HG02970 (cell line): ENCODE results near the gene CLIC5.

ENCODE experiments used
- ATAC-seq: cut with Tn5 transposase; IDR thresholded peaks from one replicate; pipeline ENCODE4 v1.9.1; 2021; ENCODE audit warnings: mild to moderate bottlenecking, moderate library complexity, moderate number of reproducible peaks; ENCODE audit not compliant: unreplicated experiment, low FRiP score

Gene CLIC5

DNA sequence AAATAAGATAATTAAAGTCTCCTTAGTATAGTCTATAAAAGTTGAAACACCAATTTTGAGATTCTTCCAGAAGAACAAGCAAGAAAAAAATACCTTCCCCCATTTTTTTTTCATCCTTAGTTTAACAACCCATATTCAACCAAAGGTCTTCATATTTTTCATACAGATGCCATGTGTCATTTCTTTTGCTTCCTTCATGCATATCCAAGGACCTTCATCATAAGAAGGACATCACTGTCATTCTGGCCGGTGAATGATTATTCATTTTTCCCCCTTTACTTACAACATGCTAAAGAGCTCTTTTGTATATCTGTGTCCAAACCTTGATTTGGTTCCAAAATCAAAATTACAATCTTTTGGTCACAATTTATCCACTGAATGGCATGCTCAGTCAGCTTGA lies 21.3 kb upstream of the CLIC5 start:
- no peak for ATAC-seq

DNA sequence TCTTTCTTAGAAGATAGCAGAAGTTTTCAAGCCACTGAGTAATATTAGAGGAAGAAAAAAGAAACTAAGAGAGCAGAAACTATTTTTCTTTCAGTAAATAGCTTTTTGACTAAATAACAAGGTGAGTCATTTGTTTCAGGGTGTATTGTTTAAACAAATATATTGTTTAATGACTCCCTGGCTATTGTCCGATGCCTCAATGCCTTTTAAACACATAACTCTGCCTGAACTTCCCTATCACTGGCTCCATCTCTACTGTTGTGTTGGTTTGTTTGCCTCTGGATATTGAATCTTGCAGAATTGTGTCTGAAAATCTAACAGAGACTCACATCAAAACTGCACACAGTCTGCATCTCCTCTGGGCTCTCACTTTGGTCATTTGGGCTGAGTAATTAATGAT lies 19.6 kb upstream of the CLIC5 start:
- no peak for ATAC-seq

DNA sequence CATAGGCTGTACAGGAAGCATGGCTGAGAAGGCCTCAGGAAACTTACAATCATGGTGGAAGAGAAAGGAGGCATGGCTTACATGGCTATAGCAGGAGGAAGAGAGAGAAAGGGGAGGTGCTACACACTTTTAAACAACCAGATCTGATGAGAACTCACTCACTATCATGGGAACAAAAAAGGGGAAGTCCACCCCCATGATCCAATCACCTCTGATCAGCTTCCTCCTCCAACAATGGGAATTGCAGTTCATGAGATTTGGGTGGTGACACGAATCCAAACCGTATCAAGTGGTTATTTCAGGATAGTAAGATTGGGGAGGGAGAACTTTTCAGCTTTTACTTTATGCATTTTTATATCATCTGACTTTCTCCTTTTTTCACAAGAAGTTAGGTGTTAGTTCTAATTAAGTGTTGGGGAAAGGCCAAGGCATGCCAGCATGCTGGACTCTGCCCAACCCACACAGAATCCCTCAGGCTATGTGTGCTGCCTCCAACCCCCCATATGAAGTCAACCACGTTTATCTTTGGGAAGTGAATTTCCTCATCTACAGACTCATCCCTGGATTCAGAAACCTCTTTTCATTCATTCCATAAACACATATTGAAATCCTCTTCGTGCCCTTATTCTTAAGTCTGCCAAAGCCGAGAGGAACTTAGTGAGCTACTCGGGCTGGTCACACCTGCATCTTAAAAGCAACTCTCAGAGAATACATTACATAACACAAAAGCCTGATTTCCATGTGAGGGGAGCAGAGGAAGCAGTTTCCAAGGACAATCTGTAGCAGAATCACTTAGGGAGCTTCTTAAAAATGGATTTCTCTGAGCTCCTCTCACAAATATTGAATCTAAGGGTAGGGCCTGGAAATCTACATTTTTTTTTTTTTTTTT lies 16.7 kb upstream of the CLIC5 start:
- ATAC-seq, result no peak

DNA sequence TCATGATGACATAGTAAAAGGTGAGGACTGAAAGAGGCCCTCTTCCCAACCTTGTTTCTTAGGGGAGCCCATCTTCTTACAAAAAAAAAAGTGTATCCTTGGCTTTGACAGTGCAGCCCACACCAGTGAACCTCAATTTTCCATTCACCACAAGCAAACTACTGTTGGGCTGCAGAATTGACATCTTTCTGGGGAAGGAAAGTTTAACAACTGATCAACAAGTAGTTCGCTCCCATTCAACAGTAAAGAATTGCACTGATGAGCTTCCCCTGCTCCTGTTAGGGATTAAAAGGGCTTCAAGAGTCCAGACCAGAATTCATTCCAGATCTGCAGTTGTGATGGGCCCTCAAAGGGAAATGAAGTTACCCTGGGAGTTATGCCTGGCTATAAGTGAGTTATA lies 13.9 kb upstream of the CLIC5 start:
- no peak for ATAC-seq

DNA sequence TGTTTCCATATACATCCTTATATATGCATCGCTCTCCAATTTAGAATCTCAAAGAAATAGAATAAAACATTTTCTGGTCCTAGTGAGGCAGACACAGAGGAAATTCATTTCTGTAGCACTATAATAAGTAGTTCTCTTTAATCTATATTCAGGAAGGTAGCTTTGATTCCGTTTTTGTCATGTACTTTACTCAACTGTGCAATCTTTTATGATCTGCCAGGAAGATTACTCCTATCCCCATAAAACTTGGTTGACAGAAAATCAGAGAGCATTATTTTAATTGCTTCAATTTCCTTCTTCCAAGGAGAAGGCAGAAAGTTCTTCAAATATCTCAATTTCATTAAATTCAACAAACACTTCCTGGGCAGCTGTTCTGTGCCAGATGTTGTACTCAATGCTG lies 10.6 kb upstream of the CLIC5 start:
- no peak for ATAC-seq

DNA sequence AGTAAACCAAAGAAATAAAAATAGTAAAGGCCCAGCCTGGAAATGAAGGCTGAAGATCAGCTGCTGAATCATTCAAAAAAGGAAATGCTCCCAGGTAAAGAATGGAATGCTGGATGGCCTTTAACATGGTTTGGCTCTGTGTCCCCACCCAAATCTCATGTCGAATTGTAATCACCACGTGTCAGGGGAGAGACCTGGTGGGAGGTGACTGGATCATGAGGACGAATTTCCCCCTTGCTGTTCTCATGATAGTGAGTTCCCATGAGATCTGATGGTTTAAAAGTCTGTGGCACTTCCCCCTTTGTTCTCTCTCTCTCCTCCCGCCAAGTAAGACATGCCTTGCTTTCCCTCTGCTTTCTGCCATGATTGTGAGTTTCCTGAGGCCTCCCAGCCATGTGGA lies 9.9 kb upstream of the CLIC5 start:
- ATAC-seq, result no peak

DNA sequence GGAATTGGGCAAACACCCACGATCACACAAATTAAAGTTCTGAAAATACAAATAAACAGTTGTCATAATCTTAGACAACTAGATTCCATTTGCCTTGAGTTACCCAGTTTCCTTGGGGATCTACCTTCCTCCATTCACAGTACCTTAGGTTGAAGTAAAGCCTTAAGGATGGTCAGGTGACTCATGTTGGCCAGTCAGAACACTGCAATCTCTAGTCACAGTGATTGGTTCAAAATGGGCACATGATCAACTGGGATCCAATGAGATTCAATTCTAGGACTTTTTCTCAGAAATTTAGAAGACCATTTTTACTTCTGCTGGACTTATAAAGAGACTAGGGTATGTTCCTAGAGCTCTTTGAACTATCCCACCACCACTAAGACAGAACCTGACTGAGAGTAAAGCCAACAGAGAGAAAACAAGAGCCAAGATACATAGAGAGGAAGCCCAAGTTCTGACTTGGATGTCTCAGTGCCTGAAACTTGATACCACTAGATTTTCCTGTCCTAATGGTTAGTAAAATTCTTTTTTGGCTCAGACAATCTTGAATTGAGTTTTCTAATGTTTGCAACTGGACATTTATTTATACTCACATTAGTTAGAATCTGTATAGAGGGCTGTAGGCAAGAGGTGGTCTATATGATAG lies 8.6 kb upstream of the CLIC5 start:
- ATAC-seq, result no peak

DNA sequence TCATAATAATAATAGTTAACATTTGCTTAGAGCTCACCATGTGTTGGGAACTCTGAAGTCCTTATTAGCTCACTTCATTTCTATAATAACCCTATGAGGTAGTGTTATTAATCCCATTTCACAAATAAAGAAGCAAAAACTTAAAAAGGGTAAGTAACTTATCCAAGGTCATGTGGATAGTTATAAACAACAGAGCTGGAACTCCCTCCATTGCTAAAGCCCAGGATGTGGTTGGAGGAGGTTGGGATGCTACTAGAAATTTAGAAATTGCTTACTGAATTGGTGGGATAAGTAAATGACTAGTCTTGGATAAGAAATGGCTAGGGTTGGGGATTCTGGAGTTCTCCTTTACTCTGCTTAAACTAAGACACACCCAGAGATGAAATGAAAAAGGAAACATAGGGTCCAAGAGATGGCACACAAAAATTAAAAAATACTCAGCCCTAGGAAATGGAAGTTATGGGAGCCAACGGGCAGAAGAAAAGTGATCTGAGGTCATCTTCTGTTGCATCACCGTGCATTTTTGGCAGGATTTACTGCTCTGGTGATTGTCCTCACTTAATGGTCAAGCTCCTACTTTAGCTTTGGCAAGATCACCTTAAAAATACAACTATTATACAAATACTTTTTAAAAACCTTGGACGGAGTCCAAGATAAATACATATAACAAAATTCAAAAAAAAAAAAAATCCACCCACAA lies 7.7 kb upstream of the CLIC5 start:
- no peak for ATAC-seq

DNA sequence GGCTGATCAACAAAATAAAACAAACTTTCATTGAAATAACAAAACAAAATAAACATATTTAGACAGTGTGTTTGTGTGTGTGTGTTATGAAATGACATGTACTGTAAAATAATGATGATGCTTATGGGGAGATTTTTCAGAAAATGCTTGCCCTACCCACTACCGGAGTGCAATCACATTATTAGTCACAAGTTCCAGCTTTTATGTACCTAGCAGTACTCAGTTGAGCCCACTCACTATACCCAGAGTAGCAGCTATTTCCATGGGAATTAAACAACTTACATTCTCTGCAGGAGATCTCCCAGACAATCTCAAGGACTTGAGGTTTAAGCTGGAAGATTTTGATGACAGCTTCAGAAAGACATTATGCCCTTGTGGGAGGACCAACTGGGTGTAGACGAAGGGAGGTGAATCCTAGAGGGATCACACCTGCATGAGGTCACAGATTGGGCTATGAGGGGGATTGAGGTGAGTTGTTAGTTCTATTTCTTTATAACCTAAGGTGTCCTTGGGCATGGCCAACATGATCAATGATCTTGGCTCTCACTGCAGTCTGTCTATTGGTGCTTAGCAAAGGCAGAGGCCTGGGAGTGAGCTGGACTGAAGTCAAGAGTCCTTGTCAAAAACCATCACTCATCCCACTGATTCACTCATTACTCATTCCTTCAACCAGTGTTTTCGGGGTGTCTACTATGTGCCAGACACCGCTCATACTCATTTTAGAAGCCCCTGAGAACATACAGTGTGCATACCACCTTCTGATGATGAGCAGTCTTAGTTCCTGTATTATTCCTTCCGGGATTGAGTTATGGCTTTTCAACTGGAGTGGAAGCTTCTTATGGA lies 6.7 kb upstream of the CLIC5 start:
- ATAC-seq, result no peak

DNA sequence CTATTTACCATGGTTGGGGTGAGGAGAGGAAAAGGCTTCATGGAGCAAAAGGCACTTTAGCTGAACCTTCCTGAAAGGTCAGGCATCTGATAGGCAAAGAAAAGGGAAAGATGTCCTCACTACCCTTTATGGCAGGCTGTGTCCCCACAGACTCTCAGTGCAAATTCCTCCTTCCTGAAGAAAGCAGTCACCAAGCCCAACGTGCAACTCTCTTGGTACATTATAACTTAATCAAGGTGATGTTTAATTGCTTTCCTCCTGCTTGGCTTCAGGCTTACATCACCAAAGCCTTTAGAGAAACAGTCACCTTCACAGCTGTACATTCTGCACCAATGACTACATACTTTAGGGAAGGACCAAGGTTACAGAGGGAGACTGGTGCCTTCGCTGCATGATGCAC lies 2.1 kb upstream of the CLIC5 start:
- no peak for ATAC-seq

DNA sequence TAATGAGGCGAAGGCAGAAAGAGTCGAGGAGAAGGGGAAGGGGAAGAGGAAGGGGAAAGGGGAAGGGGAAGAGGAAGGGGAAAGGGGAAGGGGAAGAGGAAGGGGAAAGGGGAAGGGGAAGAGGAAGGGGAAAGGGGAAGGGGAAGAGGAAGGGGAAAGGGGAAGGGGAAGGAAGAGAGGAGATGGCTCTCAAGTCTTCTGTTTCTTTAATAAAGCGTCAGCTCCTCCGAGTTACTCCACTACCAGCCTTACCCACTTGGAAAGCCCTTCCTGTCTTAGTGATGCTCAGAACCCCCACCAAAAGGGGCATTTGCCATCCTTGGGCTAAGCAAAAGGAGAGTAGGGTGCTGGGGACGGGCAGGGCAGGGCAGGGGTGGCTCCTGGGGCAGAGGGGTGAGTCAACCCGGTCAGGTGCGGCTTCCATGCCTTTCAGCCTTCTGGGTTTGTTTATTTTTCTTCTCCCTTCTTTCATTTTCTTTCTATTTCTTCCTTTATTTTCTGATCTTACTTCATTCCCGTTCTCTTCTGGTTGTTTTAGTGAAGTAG lies 476 bp upstream of the CLIC5 start:
- ATAC-seq, result no peak

DNA sequence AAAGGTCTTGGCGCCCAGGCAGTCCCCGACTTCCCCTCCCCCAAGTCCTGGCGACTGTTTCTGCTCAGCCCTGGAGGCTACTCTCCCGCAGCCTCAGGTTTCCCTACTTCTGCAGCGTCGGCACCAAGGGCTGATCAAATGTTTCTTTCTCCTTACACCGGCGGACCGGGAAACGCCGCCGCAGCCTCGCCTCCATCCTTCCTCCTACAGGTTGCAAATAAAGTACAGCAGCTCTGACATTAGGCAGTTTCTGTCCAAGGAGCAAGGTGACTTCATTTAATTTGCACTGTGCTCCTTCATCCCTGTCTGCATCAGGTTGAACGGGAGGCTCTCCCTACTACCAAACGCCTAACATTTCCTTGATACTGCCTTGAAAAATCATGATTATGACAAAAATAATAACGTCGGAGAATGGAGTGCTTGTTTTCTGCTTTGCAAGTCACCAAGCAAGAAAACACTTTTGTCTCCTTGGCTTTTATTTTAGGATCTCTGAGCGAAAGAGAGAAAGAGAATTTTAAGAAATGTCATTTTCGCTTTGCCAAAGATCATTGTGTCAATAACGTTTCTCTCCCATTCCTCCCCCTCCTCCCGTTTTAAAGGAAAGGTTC lies 1.0 kb downstream of the CLIC5 start:
- no peak for ATAC-seq

DNA sequence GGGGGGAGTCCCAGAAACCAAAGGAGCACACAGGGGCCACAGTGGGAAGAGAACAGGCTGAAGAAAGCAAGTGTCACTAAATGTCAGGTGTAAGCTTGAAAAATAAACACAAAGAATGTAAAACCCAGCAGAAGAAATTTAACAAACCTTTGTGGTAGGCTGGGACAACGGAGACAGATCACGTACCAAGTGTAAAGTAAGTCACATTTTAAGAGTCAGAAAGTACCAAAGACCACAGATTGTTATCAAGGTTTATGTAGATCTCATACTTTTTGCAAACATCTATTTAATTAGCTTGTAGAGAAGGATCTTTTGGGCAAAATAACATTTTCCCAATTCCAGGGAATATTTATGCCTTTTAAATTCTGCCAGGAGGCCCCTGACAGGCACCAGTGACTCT lies 1.6 kb downstream of the CLIC5 start:
- ATAC-seq, result no peak

DNA sequence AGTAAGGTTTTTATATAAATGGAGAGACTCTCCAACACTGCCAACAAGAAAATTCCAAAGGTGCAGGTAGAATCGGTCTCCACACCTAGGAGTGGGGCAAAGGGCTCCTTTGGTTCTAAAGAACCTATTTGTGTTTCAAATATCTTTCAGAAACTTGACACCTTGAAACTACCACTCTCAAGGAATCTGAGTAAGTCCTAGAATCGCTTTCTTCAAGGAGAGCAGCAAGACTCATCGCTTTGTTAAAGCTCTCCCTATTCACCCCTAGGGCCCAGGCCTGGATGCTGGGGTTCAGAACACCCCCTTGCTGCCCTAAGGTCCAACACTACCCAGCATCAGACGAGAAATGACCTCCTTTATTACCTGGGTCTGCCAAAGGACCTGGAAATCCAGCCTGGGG lies 2.0 kb downstream of the CLIC5 start:
- no peak for ATAC-seq

DNA sequence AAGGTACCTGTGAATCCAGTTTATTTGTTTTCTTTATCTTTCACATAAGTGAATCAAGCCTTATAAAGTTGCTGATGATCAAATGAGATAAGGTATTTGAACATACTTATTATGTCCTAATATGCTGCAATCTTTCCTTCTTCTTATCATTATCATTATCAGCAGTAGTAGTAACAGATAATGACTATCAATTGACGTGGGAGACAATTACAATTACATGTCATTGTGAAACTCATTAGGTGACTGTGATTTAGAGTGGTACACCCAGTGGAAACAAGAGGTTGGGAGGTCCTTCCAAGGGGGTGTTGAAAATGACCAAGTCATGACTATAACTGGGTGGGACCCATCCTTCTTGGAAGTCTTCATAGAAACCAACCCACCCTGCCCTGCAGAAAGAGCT lies 2.8 kb downstream of the CLIC5 start:
- ATAC-seq, result no peak

DNA sequence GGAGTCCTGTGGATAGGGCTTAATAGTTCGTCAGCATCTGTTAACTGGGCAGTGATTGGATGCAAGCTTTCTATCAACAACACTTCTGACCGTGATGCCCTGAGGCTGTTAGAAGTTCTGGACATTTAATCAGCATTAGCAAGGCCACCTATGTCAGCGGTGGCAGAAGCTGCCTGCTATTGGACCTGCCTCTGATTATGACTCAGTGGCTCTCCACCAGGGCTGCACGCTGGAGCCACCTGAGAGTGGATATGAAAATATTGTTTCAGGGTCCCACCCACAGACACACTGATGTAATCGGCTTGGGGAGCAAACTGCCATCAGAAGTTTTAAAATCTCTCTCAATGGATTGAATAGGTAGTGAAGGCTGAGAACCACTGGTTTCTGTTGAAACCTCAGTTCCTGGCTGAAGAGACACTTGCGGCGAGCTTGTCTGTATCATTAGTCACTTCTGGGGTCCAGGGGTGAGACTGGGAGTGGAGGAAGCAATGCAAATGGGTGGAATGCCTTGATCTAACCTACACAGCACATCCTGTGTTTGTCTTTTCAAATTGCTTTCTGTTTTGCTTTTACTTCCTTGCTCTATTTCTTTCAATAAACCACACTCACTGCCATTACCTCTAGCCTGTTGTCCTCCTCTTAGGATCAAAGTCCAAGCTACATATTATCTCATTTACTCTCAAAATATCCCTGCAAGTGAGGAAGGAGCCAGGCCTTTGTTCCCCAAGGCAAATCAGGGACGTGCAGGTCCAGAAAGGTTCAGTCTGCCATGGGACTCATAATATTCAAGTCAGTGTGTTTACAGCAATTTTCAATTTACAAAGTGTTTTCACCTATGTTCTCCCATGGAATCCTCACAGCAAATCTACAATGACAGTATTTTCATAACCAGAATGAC lies 4.2 kb downstream of the CLIC5 start:
- peak; percentile 97 for ATAC-seq

DNA sequence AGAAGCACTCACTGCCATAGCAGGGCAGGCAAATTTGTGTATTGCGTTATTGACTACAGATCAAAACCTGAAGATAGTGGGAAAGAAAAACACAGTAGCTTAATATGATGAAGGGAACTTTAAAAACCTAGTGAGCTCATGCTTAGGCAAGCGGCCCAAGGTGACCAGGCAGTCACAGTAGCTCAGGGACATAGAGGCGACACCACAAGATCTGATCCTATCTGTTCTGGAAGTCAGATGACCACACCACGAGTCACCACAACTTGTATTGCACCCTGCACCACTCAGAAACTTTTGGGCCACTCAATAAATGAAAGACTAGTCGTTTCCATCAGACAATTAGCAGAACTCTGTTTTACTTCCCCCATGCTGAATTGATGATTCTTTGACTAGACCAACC lies 4.9 kb downstream of the CLIC5 start:
- no peak for ATAC-seq

DNA sequence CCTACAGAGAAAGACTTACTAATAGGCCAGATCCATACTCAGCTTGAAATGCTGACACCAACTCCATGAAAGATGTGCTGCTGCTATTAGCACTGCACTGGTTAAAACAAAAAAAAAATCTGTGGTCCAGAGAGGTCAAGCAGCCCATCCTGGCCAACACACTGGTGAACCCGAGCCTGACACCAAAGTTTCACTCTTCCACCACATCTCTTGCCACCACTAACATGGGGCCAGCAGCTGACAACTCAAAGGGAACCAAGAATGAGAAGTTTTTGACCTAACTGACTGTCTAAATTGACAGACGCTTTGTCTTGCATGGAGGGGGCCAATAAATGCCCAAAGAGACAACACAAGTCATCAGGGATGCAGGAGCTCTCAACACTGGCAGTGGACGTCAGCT lies 5.4 kb downstream of the CLIC5 start:
- no peak for ATAC-seq

DNA sequence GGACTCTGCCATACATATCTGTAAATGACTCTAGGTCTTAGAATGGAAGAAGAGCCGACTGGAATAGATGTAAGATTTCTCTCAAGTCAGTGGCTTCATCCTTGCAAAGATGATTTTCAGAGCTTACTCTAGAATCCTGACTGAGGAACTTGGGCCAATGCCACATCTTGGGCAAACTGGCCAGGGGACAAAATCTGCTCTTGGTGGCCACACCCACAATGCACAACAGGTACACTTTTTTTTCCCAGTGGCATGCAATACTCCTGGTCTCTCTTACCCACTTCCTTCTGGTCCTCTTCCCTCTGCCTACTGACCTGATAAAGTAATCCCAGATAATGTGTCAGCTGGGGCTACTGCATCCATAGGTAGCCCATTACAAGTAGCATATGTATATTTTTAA lies 13.4 kb downstream of the CLIC5 start:
- no peak for ATAC-seq
